ENCODE results near the gene LYZ. TPM values are rescaled to one million over a fixed set of nuclear protein-coding genes. Genes with fewer than 3 reads are reported as not detected.

The LYZ gene
- total and polyA plus RNA-seq, 2 donors (not counting 3 experiments of a cell fraction or from before 2014, with no cell fraction given), result not detected

DNA sequence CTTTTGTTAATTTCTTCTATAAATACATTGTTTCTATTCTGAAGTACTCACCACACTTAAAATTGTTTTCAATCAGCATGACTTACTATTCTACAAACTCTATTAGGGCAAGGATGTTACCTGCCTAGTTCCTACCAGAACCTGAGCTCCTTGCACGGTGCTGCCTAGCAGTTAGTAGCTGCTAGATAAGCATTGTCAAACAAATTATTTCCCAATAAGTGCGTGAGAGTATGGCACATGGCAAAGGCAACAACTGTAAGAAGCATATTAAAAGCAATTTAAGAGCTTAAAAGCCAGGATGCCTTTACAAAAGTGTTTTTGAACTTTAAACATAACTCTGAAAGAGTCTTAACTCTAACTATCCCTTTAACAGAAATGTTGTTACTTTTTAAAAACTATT lies 8.2 kb upstream of the LYZ start:
- Histone ChIP-seq H2AFZ (ENCODE audit: low read depth, low read length) (no peak overlapping the region), H3K4me2 (ENCODE audit: insufficient read depth, low read length) (no peak overlapping the region), H4K20me1 (replicated peaks; ENCODE audit: control insufficient read depth, extremely low read depth, insufficient read depth, low read length) (no peaks in the 10 kb centered on the region), H3K79me2 (ENCODE audit: control insufficient read depth, insufficient read depth, low read length) (no peaks in the 10 kb centered on the region), H3K27ac (ENCODE audit: insufficient read depth, low read depth, low read length) (no peak overlapping the region), H3K9me3 (replicated peaks; ENCODE audit: control insufficient read depth, insufficient read depth, low read length) (no peaks in the 10 kb centered on the region), H3K4me3 (replicated peaks in 1 of 3; ENCODE audit: insufficient read depth in 1 of 3, low read depth in 1 of 3, low read length in 3 of 3) (no peak overlapping the region), H3K27me3 (ENCODE audit: control insufficient read depth in 2 of 2, insufficient read depth in 2 of 2, low read length in 2 of 2) (peaks cover 14 to 25% of the 10 kb centered on the region in 2 experiments), H3K9ac (replicated peaks; ENCODE audit: extremely low read depth, insufficient read depth, low read length) (no peak overlapping the region), H3K4me1 (ENCODE audit: control insufficient read depth, extremely low read depth, insufficient read depth, low read length) (no peaks in the 10 kb centered on the region), H3K36me3 (ENCODE audit: control insufficient read depth in 2 of 2, extremely low read depth in 1 of 2, insufficient read depth in 2 of 2, low read length in 2 of 2) (no peaks in the 10 kb centered on the region), H3K9me1 (replicated peaks; ENCODE audit: control insufficient read depth, extremely low read depth, insufficient read depth, low read length) (no peaks in the 10 kb centered on the region)
- BruUV-seq (replicated peaks), result no TSS peak
- CTCF ChIA-PET, result no interaction called here
- no peak for TF ChIP-seq MYC (IDR thresholded peaks at IDR 0.05; ENCODE audit: low read depth, low read length)
- TF ChIP-seq, protein P1, sequence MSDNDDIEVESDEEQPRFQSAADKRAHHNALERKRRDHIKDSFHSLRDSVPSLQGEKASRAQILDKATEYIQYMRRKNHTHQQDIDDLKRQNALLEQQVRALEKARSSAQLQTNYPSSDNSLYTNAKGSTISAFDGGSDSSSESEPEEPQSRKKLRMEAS (IDR thresholded peaks at IDR 0.05; ENCODE audit: insufficient read depth, insufficient read length), result no peak
- no peak for TF ChIP-seq JUN (IDR thresholded peaks at IDR 0.05; ENCODE audit: borderline replicate concordance, insufficient read depth, insufficient read length, low read depth)
- TF ChIP-seq FOS (IDR thresholded peaks at IDR 0.05; ENCODE audit: borderline replicate concordance, insufficient read depth, low read length), result no peak
- TF ChIP-seq, protein P2, sequence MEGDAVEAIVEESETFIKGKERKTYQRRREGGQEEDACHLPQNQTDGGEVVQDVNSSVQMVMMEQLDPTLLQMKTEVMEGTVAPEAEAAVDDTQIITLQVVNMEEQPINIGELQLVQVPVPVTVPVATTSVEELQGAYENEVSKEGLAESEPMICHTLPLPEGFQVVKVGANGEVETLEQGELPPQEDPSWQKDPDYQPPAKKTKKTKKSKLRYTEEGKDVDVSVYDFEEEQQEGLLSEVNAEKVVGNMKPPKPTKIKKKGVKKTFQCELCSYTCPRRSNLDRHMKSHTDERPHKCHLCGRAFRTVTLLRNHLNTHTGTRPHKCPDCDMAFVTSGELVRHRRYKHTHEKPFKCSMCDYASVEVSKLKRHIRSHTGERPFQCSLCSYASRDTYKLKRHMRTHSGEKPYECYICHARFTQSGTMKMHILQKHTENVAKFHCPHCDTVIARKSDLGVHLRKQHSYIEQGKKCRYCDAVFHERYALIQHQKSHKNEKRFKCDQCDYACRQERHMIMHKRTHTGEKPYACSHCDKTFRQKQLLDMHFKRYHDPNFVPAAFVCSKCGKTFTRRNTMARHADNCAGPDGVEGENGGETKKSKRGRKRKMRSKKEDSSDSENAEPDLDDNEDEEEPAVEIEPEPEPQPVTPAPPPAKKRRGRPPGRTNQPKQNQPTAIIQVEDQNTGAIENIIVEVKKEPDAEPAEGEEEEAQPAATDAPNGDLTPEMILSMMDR (IDR thresholded peaks at IDR 0.05; ENCODE audit: extremely low read depth in 1 of 2, insufficient read depth in 1 of 2, low read depth in 1 of 2, low read length in 2 of 2), result no peak
- no peak for TF ChIP-seq EZH2 (IDR thresholded peaks at IDR 0.05; ENCODE audit: borderline replicate concordance, low read depth, low read length, severe bottlenecking)
- TF ChIP-seq POLR2A (IDR thresholded peaks at IDR 0.05; ENCODE audit: low read depth, low read length), result no peak
- no peak for TF ChIP-seq GATA2 (IDR thresholded peaks at IDR 0.05; ENCODE audit: insufficient read depth, insufficient read length, low read depth, low read length)
- no peak for TF ChIP-seq POLR2AphosphoS5 (IDR thresholded peaks at IDR 0.05; ENCODE audit: insufficient read depth, low read depth, low read length)
- dilution Hi-C loops (cut with MboI; ENCODE audit: extremely low pct_ligation_motif_present, low sequenced_read_pairs), result no loop called here
- DNase-seq (ENCODE audit: low read depth, low spot score), result no peak
- intact Hi-C loops (cut with micrococcal nuclease), result no loop called here
- POLR2A ChIA-PET, result no interaction called here
- no peak for FAIRE-seq
